RCC 7860 (cell line): ENCODE measurements around the gene ABLIM1.
"Not testable (repeated sequence)": the region's sequence is repeated elsewhere in the genome, so short reads cannot be mapped to it uniquely, and the experiment has no call there.

Experiments
- DNase-seq: peaks from one replicate; pipeline ENCODE4 v3.0.0-alpha.2; 2015; ENCODE audit warnings: low spot score
- FAIRE-seq: peaks from 2 replicates; lab custom pipeline; 2012; peaks lifted over from hg19 to GRCh38; lab: Jason Lieb, UNC

Gene ABLIM1

DNA sequence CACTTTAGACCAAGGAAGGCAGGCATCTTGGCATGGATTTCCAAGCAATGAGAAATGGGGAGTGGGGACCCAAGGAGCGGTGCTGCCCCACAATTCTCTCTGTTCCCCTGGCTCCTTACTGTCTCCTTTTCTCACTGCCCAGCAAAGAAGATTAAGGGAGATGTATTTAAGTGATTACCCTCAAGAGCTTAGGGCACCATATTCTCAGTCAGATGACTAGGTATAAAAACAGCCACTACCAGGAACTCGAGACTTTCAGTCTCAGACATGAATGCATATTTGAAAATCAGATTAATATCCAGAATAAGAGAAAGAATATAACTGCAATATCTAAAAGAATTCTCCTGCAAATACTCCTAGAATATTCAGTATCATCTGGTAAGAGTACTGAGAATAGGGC, at the start of gene ABLIM1:
Gene ABLIM1, minus strand, starts transcription at position 101 of the 400 bp plus-strand sequence. Its CDS starts 75 bp downstream, at position 26.
- DNase-seq (no peak), FAIRE-seq (no peak)

DNA sequence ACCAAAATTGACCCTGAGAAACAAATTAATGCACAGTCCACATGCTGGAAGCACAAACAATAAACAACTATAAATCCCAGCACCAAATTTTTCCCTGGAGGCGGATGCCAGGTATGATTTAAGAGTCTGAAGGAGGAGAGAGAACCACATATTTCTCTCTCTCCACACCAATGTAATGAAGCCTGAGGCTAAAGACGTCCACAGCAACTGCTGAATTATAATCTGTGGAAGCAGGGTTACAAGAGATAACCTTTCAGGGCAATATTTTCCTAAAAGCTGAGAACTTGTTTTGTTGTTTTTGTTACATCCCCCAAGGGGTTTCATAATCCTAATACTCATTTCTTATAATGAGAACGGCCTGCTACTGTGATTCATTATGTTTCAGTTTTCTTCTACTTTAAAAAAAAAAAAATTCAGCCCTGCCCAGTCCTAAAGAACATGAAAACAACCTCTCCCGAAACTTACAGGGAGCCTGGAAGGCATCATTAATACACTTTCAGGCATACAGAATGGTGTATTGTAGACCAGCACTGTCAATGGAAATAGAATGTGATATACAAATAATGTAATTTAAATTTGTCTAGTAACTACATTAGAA, 48.5 kb upstream of the ABLIM1 start:
- FAIRE-seq (no peak), DNase-seq (no peak)

- DNase-seq = no peak
- FAIRE-seq = no peak
Observed at GRCh38 chr10:114704679-114705078, 46.6 kb upstream of the ABLIM1 start.

DNA sequence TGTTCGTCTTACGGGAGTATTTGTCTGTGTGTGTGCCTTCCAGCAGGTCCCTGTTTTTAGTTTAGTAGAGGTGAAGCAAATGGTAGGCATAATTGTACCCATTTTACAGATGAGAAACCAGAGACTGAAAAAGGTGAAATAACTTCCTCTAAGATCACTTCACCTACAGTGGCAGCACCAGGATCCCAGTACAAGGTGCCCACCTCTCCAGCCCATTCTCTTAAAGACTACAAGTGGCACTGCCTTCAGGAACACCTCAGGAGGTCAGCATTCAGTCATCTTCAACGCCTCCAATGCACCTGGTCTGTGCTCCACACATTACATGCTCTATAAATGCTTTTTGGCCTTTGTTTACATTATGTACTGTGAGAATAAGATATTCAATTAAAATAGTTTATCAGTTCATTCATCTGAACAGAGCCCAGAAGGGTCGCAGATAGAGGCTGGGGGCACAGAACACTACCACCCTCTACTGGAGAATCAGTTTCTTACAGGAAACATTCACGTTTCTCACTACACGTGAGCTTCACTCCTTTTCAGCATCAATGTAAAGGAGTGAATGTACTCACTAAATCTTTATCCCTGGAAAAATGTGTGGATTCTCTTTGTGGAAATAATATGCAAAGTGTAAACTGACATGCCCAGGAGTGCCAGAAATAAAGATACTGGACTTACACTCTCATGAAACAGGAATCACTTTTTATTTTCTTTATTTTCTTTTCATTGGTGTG, 45.5 kb upstream of the ABLIM1 start:
- DNase-seq (peak; percentile 35), FAIRE-seq (peak; percentile 33)

- DNase-seq (no peak), FAIRE-seq (no peak)
Observed at GRCh38 chr10:114698271-114699061, 40.4 kb upstream of the ABLIM1 start.

GRCh38 chr10:114697061-114697598, 39.1 kb upstream of the ABLIM1 start:
- FAIRE-seq = no peak
- no peak for DNase-seq

- FAIRE-seq, DNase-seq: not testable (repeated sequence)
Observed at GRCh38 chr10:114696301-114696700, 38.2 kb upstream of the ABLIM1 start.

- FAIRE-seq (no peak), DNase-seq (no peak)
Observed at GRCh38 chr10:114694752-114695151, 36.7 kb upstream of the ABLIM1 start.

- DNase-seq (peak; percentile 40), FAIRE-seq (peak; percentile 77)
Observed at GRCh38 chr10:114694062-114694461, 36.0 kb upstream of the ABLIM1 start.

- peak; percentile 30 for FAIRE-seq
- DNase-seq = peak; percentile 27
Observed at GRCh38 chr10:114691442-114691941, 33.4 kb upstream of the ABLIM1 start.

GRCh38 chr10:114688786-114689185, 30.7 kb upstream of the ABLIM1 start:
- FAIRE-seq (no peak), DNase-seq (no peak)

DNA sequence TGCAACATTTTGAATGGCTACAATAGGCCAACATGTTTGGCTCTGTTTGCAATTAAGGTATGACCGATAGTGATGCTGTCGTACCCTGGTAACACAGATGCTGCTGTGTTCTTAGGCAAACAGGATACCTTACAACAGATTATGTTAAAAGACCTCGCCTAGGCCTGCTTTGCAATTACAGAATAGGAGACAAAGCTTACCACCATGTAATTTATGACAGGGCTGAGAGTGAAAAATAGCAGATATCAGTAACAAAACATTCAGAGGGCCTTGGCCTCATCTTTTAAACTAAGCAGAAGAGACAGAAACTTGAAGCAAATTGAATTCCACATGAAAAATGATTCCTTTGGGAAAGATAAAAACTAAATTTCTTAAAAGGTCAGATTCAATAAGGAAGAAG, 29.4 kb upstream of the ABLIM1 start:
- DNase-seq (no peak), FAIRE-seq (no peak)

DNA sequence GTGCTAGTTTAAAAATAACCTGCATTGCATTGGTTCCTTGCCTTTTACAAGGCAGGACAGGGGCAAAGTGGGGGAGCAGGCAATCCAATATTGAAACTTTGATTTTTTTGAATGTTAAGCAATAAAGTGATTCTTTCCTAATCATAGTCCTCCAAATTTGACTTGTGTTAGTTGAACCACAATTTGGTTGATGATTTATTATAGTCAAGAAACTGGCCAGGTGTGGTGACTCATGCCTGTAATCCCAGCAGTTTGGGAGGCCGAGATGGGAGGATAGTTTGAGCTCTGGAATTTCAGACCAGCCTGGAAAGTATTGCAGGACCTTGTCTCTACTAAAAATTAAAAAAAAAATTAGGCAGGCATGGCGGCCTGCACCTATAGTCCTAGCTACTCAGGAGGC, 27.9 kb upstream of the ABLIM1 start:
- FAIRE-seq = peak; percentile 84
- peak; percentile 27 for DNase-seq

GRCh38 chr10:114685456-114685855, 27.4 kb upstream of the ABLIM1 start:
- FAIRE-seq (no peak), DNase-seq (no peak)

GRCh38 chr10:114684822-114685209, 26.7 kb upstream of the ABLIM1 start:
- FAIRE-seq (peak; percentile 93), DNase-seq (peak; percentile 81)

- FAIRE-seq (peak; percentile 46), DNase-seq (peak; percentile 48)
Observed at GRCh38 chr10:114684084-114684821, 26.2 kb upstream of the ABLIM1 start.

DNA sequence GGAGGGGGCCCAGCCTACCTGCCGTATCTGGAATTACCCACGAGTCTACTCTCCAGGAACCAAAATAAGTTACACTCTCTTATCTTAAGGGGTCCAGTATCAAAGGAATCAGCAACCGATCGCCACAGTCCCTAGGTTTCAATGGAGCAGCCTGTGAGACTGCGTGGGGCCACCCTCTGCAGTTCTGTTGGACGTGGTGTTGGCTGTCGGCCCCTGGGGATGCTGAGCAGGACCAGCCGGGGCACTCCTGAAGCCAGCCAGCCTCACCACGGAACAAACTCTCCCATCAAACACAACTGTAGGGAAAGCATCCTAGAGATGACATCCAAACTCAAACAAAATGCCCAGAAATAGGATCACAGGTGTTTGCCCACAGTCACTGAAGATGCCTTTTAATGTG, 25.5 kb upstream of the ABLIM1 start:
- DNase-seq = no peak
- no peak for FAIRE-seq

- no peak for FAIRE-seq
Observed at GRCh38 chr10:114683162-114683561, 25.1 kb upstream of the ABLIM1 start.

DNA sequence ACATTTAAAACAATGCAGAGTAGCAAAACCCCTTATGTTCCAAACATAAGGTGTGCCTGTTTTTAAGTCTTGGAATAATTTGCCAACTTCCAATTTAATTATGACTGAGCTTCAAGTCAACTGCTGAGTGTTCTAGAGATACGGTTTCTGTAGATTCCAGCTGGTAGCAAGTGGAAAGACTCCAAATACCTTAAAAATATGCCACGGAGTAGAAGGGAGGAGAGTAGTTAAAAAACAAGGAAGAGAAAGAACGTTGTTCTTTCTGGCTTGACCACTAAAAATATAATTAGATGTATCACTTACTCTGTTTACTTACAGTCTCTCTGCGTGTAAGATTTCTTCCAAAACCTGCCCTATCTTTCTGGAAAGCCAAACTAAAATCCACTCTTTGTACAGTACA, 24.5 kb upstream of the ABLIM1 start:
- FAIRE-seq (no peak), DNase-seq (no peak)

More at GRCh38 chr10:114683162-114683561, 25.1 kb upstream of the ABLIM1 start:
- peak; percentile 15 for DNase-seq

- FAIRE-seq = no peak
- no peak for DNase-seq
Observed at GRCh38 chr10:114682121-114682520, 24.0 kb upstream of the ABLIM1 start.
